K562 treated with DMSO at 1 percent for 4 hours (cell line): ENCODE measurements around the gene TMEM79. TPM values are rescaled to one million over a fixed set of nuclear protein-coding genes. Genes with fewer than 3 reads are reported as not detected.

ENCODE experiments used
- total RNA-seq: library from RNA; unstranded; fragments of 300-600 nt; gene quantifications from 2 replicates; pipeline ENCODE4 v1.2.3, GENCODE V29; 2022; ENCODE audit not compliant: insufficient read depth

The TMEM79 gene
- 4.9 and 11.9 TPM in 2 replicates for total RNA-seq

GRCh38 chr1:156284112-156284511 lies at the start of gene TMEM79:
TMEM79 (plus strand) TSS chr1:156284325; CDS start chr1:156285227, 902 bp downstream.

GRCh38 chr1:156241926-156242325 lies 42.2 kb upstream of the TMEM79 start, which contains the start of gene BGLAP:
BGLAP (plus strand) TSS chr1:156242184; CDS start chr1:156242232, 48 bp downstream.

GRCh38 chr1:156247460-156248322 lies 36.4 kb upstream of the TMEM79 start, which contains the start of gene PAQR6:
PAQR6 (minus strand) TSS chr1:156248056; CDS start chr1:156246731, 1,325 bp downstream.

GRCh38 chr1:156282479-156283222 lies 1.5 kb upstream of the TMEM79 start, which contains the start of gene SMG5:
SMG5 (minus strand) TSS chr1:156282825; CDS start chr1:156282680, 145 bp downstream.

GRCh38 chr1:156295391-156295947 lies 11.3 kb downstream of the TMEM79 start, which contains the start of gene GLMP:
GLMP (minus strand) TSS chr1:156295679; CDS start chr1:156295645, 34 bp downstream.

GRCh38 chr1:156298852-156299357 lies 14.8 kb downstream of the TMEM79 start, which contains the start of gene VHLL:
VHLL (minus strand) TSS chr1:156299307; CDS start chr1:156299189, 118 bp downstream.

GRCh38 chr1:156338180-156338976 lies 54.3 kb downstream of the TMEM79 start, which contains the start of the genes CCT3 and TSACC:
CCT3 (minus strand) TSS chr1:156338292; CDS start chr1:156338184, 108 bp downstream.
TSACC (plus strand) TSS chr1:156338526; CDS start chr1:156339758, 1,232 bp downstream.

Other genes with a start within 250 kb of the TMEM79 start
- gene UBQLN4, start 230.5 kb upstream of the TMEM79 start, total RNA-seq: 36.2 and 40.5 TPM in 2 replicates
- gene LAMTOR2, start 229.5 kb upstream of the TMEM79 start, total RNA-seq: 89.4 and 95.5 TPM in 2 replicates
- gene RAB25, start 223.2 kb upstream of the TMEM79 start, total RNA-seq: 1.8 TPM in 1 of 2 replicates, not detected in the other
- gene MEX3A, start 201.9 kb upstream of the TMEM79 start, total RNA-seq: 5.1 and 6.5 TPM in 2 replicates
- 328 and 359 TPM in 2 replicates for gene LMNA, start 169.6 kb upstream of the TMEM79 start, total RNA-seq
- 0.45 and 0.68 TPM in 2 replicates for gene SEMA4A, start 130.7 kb upstream of the TMEM79 start, total RNA-seq
- 16.0 and 26.8 TPM in 2 replicates for gene SLC25A44, start 90.2 kb upstream of the TMEM79 start, total RNA-seq
- 102 and 112 TPM in 2 replicates for gene PMF1, start 71.3 kb upstream of the TMEM79 start, total RNA-seq
- gene BGLAP, start 42.1 kb upstream of the TMEM79 start, total RNA-seq: not detected in 2 replicates
- 2.5 and 5.7 TPM in 2 replicates for gene PAQR6, start 36.3 kb upstream of the TMEM79 start, total RNA-seq
- gene SMG5, start 1.5 kb upstream of the TMEM79 start, total RNA-seq: 45.9 and 65.7 TPM in 2 replicates
- gene GLMP, start 11.4 kb downstream of the TMEM79 start, total RNA-seq: 30.9 and 33.6 TPM in 2 replicates
- not detected in 2 replicates for gene VHLL, start 15.0 kb downstream of the TMEM79 start, total RNA-seq
- 323 and 373 TPM in 2 replicates for gene CCT3, start 54.0 kb downstream of the TMEM79 start, total RNA-seq
- gene TSACC, start 54.2 kb downstream of the TMEM79 start, total RNA-seq: not detected in 2 replicates
- gene RHBG, start 84.9 kb downstream of the TMEM79 start, total RNA-seq: not detected in 2 replicates
- gene MEF2D, start 216.4 kb downstream of the TMEM79 start, total RNA-seq: 11.7 and 13.0 TPM in 2 replicates